Small intestine (tissue), 7 donors: ENCODE data around the gene SELPLG. TPM values are rescaled to one million over a fixed set of nuclear protein-coding genes. Genes with fewer than 3 reads are reported as not detected.
"Not testable (repeated sequence)": the region's sequence is repeated elsewhere in the genome, so short reads cannot be mapped to it uniquely, and the experiment has no call there.

Experiments
- DNase-seq, 2 donors: peaks; one replicate each; pipeline versions ENCODE4 v3.0.0 to v3.0.0-alpha.2; 2013
- FAIRE-seq: peaks from 2 replicates; lab custom pipeline; 2012; peaks lifted over from hg19 to GRCh38; lab: Jason Lieb, UNC
- H3K27ac ChIP-seq, 3 donors: one replicate each; pipeline ENCODE4 v1.5.1; 2013; ENCODE audit warnings: low read length in 2 of 3, mild to moderate bottlenecking in 2 of 3, control low read depth in 1 of 3, inconsistent platforms in 1 of 3, low read depth in 1 of 3, moderate library complexity in 1 of 3
- H3K27me3 ChIP-seq, 3 donors: one replicate each; pipeline ENCODE4 v1.6.1; 2013; ENCODE audit warnings: low read length in 3 of 3, inconsistent platforms in 1 of 3; ENCODE audit not compliant: control insufficient read depth in 3 of 3, insufficient read depth in 3 of 3
- H3K36me3 ChIP-seq, 3 donors: one replicate each; pipeline ENCODE4 v1.6.1; 2013; ENCODE audit warnings: low read length in 3 of 3, inconsistent platforms in 1 of 3, low read depth in 1 of 3, mild to moderate bottlenecking in 1 of 3, moderate library complexity in 1 of 3; ENCODE audit not compliant: control insufficient read depth in 3 of 3, insufficient read depth in 2 of 3
- H3K4me1 ChIP-seq, 3 donors: one replicate each; pipeline ENCODE4 v1.6.1; 2013; ENCODE audit warnings: low read length in 2 of 3, inconsistent platforms in 1 of 3, low read depth in 1 of 3, mild to moderate bottlenecking in 1 of 3, moderate library complexity in 1 of 3; ENCODE audit not compliant: control insufficient read depth in 3 of 3, insufficient read depth in 2 of 3
- H3K4me3 ChIP-seq, 3 donors: one replicate each; pipeline ENCODE4 v1.5.1; 2013; ENCODE audit warnings: low read length in 3 of 3, control low read depth in 1 of 3, inconsistent platforms in 1 of 3, low read depth in 1 of 3, mild to moderate bottlenecking in 1 of 3, moderate library complexity in 1 of 3
- H3K9me3 ChIP-seq, 2 donors: one replicate each; pipeline ENCODE4 v1.6.1; 2013; ENCODE audit warnings: low read depth in 1 of 2, low read length in 1 of 2; ENCODE audit not compliant: control insufficient read depth in 2 of 2, insufficient read depth in 1 of 2
- WGBS, 3 donors: extraction: QIAGEN DNeasy Blood & Tissue Kit; methylation state at CpG; one replicate each; pipeline ENCODE4 v1.1.7; 2013; 5-methylcytosine and 5-hydroxymethylcytosine counted together
- polyA plus RNA-seq, 4 donors: library from polyadenylated mRNA; stranded (reverse) in 3 of 4; unstranded in 1 of 4; fragments of 200-250 nt in 3 of 4; fragments of 120-200 nt in 1 of 4; gene quantifications; one replicate each; pipeline versions ENCODE4 v1.2.1 to v1.2.3, GENCODE V29; 2013
- donor health status: healthy with polysubstance abuse.
- donor health status: control.
- donor health status: control.
- donor health status: Bipolar disorder and iron deficiency.
- donor health status: healthy.

The SELPLG gene
- polyA plus RNA-seq, 4 donors, result 1.1 to 7.2 (median 4.6) TPM

DNA sequence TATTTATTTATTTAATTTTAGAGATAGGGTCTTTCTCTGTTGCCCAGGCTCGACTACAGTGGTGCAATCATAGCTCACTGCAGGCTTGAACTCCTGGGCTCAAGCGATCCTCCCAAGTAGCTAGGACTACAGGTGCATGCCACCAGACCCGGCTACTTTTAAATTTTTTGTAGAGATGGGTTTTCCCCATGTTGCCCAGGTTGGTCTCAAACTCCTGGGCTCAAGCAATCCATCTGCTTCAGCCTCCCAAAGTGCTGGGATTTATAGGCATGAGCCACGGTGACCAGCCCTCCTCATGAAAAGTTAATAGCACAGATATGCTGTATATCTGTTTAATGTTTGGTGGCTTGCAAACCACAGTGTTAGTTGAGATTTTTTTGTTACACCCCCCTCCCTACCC, 2.4 kb downstream of the SELPLG start:
- not testable (repeated sequence) for H3K27me3 ChIP-seq, H3K27ac ChIP-seq, H3K36me3 ChIP-seq, H3K9me3 ChIP-seq, FAIRE-seq, DNase-seq
- 77 to 89% (median 79%) methylated on average over 4 of the region's 4 CpGs for WGBS, 3 donors
- peak overlapping the region in 1 of 3 donors; percentile 26 for H3K4me3 ChIP-seq
- H3K4me1 ChIP-seq, result peaks cover 0 to 18% (median 6%) of the 10 kb centered on the region in 3 donors

DNA sequence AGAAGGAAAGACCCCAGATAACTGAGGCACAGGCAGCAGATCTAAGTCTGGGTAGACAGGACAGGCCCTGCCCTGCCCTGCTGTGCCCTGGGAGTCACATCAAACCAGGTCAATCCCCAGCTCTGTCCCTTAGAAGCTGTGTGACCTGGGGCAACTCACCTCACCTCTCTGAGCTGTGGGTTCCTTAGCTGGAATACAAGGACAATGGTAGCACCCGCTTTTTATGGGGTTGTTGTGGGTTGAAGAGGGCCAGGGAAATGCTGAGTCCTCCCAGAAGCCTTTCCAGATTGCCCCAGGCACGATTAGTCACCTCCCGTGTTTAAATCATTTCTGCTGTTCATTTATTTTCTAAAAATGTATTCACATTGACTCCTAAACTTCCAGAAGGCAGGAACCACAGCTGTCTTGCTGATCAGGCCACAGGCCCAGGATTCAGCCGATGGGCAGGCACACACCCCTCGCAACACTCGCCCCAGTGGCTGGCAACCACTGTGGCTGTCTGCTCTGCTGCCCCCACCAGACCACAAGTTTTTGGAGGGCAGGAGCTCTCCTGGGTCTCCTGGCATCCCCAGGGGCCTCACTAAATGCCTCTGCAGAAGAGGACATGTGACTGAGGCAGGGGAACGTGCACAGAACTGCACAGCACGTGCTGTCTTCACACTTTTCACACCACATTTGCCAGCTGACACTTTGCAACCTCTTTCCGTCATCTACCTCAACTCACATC, 3.0 kb downstream of the SELPLG start:
- Histone ChIP-seq H3K4me1 (peaks cover 0 to 16% (median 6%) of the 10 kb centered on the region in 3 donors), H3K36me3 (no peaks in the 10 kb centered on the region), H3K27ac (peak overlapping the region in 2 of 3 donors; percentile 1 to 63), H3K4me3 (no peak overlapping the region), H3K9me3 (no peaks in the 10 kb centered on the region), H3K27me3 (no peaks in the 10 kb centered on the region)
- 65 to 75% (median 68%) methylated on average over 9 of the region's 9 CpGs for WGBS, 3 donors
- DNase-seq (no peak), FAIRE-seq (no peak)

GRCh38 chr12:108629824-108630476, 3.7 kb downstream of the SELPLG start:
- 57 to 64% (median 64%) methylated on average over 17 of the region's 17 CpGs for WGBS, 3 donors
- peaks cover 0 to 16% (median 6%) of the 10 kb centered on the region in 3 donors for H3K4me1 ChIP-seq
- no peaks in the 10 kb centered on the region for H3K27me3 ChIP-seq
- H3K4me3 ChIP-seq, result no peak overlapping the region
- peak overlapping the region; percentile 1 to 83 (median 26) for H3K27ac ChIP-seq
- DNase-seq, result peak; percentile 25 to 59
- H3K36me3 ChIP-seq, result no peaks in the 10 kb centered on the region
- no peaks in the 10 kb centered on the region for H3K9me3 ChIP-seq
- no peak for FAIRE-seq

DNA sequence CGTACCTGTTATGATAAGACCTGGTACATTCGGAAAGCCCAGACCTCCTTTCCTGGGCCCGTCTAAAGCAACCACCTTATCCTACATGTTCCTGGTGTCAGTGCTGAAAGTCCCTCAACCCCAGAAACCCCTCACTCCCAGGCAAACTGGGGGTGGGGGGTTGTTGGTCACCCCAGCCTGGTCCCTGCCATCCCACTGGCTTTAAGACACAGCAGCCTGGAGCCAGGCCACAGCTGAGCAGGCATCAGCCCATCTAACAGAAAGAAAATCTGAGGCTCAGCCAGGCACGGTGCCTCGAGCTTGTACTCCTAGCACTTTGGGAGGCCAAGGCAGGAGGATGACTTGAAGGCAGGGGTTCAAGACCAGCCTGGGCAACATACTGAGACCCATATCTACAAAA, 4.5 kb downstream of the SELPLG start:
- no peaks in the 10 kb centered on the region for H3K36me3 ChIP-seq
- no peaks in the 10 kb centered on the region for H3K9me3 ChIP-seq
- 57 to 94% (median 82%) methylated on average over 5 of the region's 5 CpGs for WGBS, 3 donors
- no peak for DNase-seq
- H3K27me3 ChIP-seq, result no peaks in the 10 kb centered on the region
- no peak overlapping the region for H3K4me3 ChIP-seq
- no peak for FAIRE-seq
- peak overlapping the region in 1 of 3 donors; percentile 83 for H3K27ac ChIP-seq
- peaks cover 0 to 16% (median 6%) of the 10 kb centered on the region in 3 donors for H3K4me1 ChIP-seq

DNA sequence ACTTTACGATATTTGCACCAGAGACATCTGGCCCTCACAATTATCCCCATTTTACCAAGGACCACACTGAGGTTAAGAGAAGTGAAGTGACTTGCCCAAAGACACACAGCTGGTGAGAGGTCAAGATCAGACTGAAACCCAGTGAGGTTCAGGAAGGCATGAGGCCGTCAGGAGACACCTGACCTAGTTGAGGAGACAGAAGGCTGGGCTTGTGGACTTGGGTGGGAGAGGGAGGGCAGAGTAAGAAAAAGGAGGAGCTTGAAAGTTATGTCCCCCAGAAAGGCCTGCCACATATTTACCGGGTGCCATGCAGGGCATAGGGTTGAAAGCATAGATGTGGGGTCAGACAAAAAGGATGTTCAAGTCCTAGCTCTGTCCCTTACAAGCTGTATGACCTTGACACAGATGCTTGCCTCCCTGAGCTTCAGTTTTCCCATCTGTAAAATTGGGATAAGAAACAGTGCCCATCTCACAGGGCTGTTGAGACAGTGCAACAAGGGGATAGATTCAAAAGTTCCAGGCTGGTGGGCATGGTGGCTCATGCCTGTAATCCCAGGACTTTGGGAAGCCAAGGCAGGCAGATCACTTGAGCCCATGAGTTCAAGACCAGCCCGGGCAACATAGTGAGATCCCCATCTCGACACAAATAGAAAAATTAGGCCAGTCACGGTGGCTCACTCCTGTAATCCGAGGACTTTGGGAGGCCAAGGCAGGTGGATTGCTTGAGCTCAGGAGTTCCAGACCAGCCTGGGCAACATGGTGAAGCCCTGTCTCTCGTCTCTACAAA, 6.4 kb downstream of the SELPLG start:
- no peak for FAIRE-seq
- no peaks in the 10 kb centered on the region for H3K36me3 ChIP-seq
- no peaks in the 10 kb centered on the region for H3K27me3 ChIP-seq
- H3K27ac ChIP-seq, result no peak overlapping the region
- DNase-seq, result no peak
- H3K4me1 ChIP-seq, result peaks cover 0 to 16% (median 6%) of the 10 kb centered on the region in 3 donors
- H3K9me3 ChIP-seq, result no peaks in the 10 kb centered on the region
- H3K4me3 ChIP-seq, result no peak overlapping the region
- WGBS, 3 donors, result 85 to 91% (median 88%) methylated on average over 8 of the region's 8 CpGs

GRCh38 chr12:108625228-108625627, 8.5 kb downstream of the SELPLG start:
- H3K27ac ChIP-seq, result no peak overlapping the region
- 74 to 89% (median 82%) methylated on average over 3 of the region's 3 CpGs for WGBS, 3 donors
- no peak for DNase-seq
- H3K36me3 ChIP-seq, result no peaks in the 10 kb centered on the region
- no peaks in the 10 kb centered on the region for H3K27me3 ChIP-seq
- H3K9me3 ChIP-seq, result no peaks in the 10 kb centered on the region
- FAIRE-seq, result no peak
- no peak overlapping the region for H3K4me3 ChIP-seq
- H3K4me1 ChIP-seq, result peaks cover 0 to 13% (median 6%) of the 10 kb centered on the region in 3 donors

- DNase-seq (no peak), FAIRE-seq (no peak)
- no peaks in the 10 kb centered on the region for H3K9me3 ChIP-seq
- peaks cover 0 to 6% (median 6%) of the 10 kb centered on the region in 3 donors for H3K4me1 ChIP-seq
- 87 to 97% (median 93%) methylated on average over 8 of the region's 8 CpGs for WGBS, 3 donors
- H3K4me3 ChIP-seq, result no peak overlapping the region
- H3K27me3 ChIP-seq, result peaks cover 0 to 3% (median 0%) of the 10 kb centered on the region in 3 donors
- no peaks in the 10 kb centered on the region for H3K36me3 ChIP-seq
- no peak overlapping the region for H3K27ac ChIP-seq
These were observed 10.1 kb downstream of the SELPLG start for GRCh38 chr12:108623577-108623976.

DNA sequence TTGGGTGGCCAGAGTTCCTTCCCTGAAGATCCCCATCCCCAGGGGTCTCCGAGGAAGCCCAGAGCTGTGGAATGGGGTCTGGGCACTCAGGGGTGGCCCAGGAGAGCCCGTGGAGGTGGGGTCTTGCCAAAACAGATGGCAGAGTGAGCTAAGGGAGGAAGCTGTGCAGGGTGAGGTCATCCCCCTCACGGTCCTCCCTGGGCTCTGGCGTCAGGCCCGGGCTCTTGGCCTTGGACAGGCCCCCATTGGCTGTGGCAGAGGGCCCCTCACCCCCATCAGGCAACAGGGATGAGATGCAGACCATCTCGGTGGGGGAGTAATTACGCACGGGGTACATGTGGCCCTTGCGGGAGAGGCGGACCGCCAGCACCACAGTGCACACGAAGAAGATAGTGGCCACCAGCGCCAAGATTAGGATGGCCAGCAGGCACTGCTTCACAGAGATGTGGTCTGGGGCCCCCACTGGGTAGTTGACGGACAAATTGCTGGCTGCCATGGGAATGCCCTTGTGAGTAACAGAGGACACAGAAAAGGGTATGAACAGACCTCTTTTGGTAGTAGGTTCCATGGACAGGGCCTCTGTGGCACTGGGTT, 10.7 kb downstream of the SELPLG start:
- peaks cover 0 to under 1% (median under 1%) of the 10 kb centered on the region in 3 donors for H3K4me1 ChIP-seq
- DNase-seq, result no peak
- H3K36me3 ChIP-seq, result no peaks in the 10 kb centered on the region
- H3K9me3 ChIP-seq, result no peaks in the 10 kb centered on the region
- no peak overlapping the region for H3K4me3 ChIP-seq
- FAIRE-seq, result no peak
- WGBS, 3 donors, result 88 to 91% (median 90%) methylated on average over 14 of the region's 14 CpGs
- H3K27ac ChIP-seq, result no peak overlapping the region
- peaks cover 0 to 3% (median 0%) of the 10 kb centered on the region in 3 donors for H3K27me3 ChIP-seq
